HG03354 (cell line): ENCODE data around the gene RAI14.

ENCODE experiments used
- ATAC-seq: cut with Tn5 transposase; IDR thresholded peaks from one replicate; pipeline ENCODE4 v1.9.1; 2021; ENCODE audit warnings: mild to moderate bottlenecking; ENCODE audit not compliant: unreplicated experiment, poor library complexity, severe bottlenecking

RAI14 gene

GRCh38 chr5:34656001-34656699 is at the start of gene RAI14:
RAI14 (plus strand) TSS chr5:34656328; CDS start chr5:34686920, 30,592 bp downstream.
- ATAC-seq, result peak; percentile 38

- no peak for ATAC-seq
Measured at GRCh38 chr5:34608368-34608767, 47.8 kb upstream of the RAI14 start.

GRCh38 chr5:34608859-34609648 is 47.1 kb upstream of the RAI14 start:
- no peak for ATAC-seq

- no peak for ATAC-seq
Measured at GRCh38 chr5:34609951-34610441, 46.1 kb upstream of the RAI14 start.

GRCh38 chr5:34610546-34610945 is 45.6 kb upstream of the RAI14 start:
- no peak for ATAC-seq

GRCh38 chr5:34611464-34612415 is 44.4 kb upstream of the RAI14 start:
- ATAC-seq, result no peak

GRCh38 chr5:34616651-34617050 is 39.5 kb upstream of the RAI14 start:
- no peak for ATAC-seq

- ATAC-seq, result no peak
Measured at GRCh38 chr5:34618371-34619065, 37.6 kb upstream of the RAI14 start.

- no peak for ATAC-seq
Measured at GRCh38 chr5:34620185-34620584, 35.9 kb upstream of the RAI14 start.

- no peak for ATAC-seq
Measured at GRCh38 chr5:34621277-34622097, 34.6 kb upstream of the RAI14 start.

GRCh38 chr5:34622098-34622400 is 34.1 kb upstream of the RAI14 start:
- no peak for ATAC-seq

GRCh38 chr5:34624691-34625090 is 31.4 kb upstream of the RAI14 start:
- no peak for ATAC-seq

- no peak for ATAC-seq
Measured at GRCh38 chr5:34625246-34625645, 30.9 kb upstream of the RAI14 start.

- ATAC-seq, result no peak
Measured at GRCh38 chr5:34626036-34626435, 30.1 kb upstream of the RAI14 start.

GRCh38 chr5:34626751-34627150 is 29.4 kb upstream of the RAI14 start:
- no peak for ATAC-seq

- no peak for ATAC-seq
Measured at GRCh38 chr5:34627794-34628193, 28.3 kb upstream of the RAI14 start.

GRCh38 chr5:34628373-34628772 is 27.8 kb upstream of the RAI14 start:
- no peak for ATAC-seq

GRCh38 chr5:34630596-34630995 is 25.5 kb upstream of the RAI14 start:
- no peak for ATAC-seq
